Endothelial cell of umbilical vein (primary cell): ENCODE data around the gene GAL3ST1. TPM values are rescaled to one million over a fixed set of nuclear protein-coding genes. Genes with fewer than 3 reads are reported as not detected.

Source experiments
- BruUV-seq: library from RNA; stranded (reverse); fragments of 400-500 nt; replicated peaks from 2 replicates; lab custom pipeline; 2021; lab: Mats Ljungman, UMichigan
- CTCF ChIA-PET: fragments of 300-600, 350-600 bp; sonication (Branson Sonifier 250); formaldehyde crosslinking; loops from one replicate; lab custom pipeline; 2021; ENCODE audit warnings: antibody characterized with exemption, inconsistent platforms; lab: Charles Lee
- POLR2A ChIA-PET: fragments of 300-600, 350-600 bp; sonication (Branson Sonifier 250); formaldehyde crosslinking; loops from one replicate; lab custom pipeline; 2021; ENCODE audit warnings: antibody characterized with exemption, inconsistent platforms; lab: Charles Lee
- DNase-seq: peaks from one replicate; pipeline ENCODE4 v3.0.0-alpha.2; 2011; ENCODE audit warnings: low read depth, low spot score
- FAIRE-seq: peaks from 2 replicates; lab custom pipeline; 2011; peaks lifted over from hg19 to GRCh38; lab: Jason Lieb, UNC
- H2AFZ ChIP-seq: 2 replicates; pipeline ENCODE4 v1.6.0; 2012; ENCODE audit warnings: low read depth, low read length, control low read depth, inconsistent platforms
- H3K27ac ChIP-seq: 2 replicates; pipeline ENCODE4 v1.5.1; 2011; ENCODE audit warnings: low read depth, mild to moderate bottlenecking, control low read depth, low read length, moderate library complexity; ENCODE audit not compliant: insufficient read depth
- H3K27me3 ChIP-seq, 2 experiments: 2 replicates each; pipeline versions ENCODE4 v1.6.0 to v1.6.1; 2011; ENCODE audit warnings: low read length in 2 of 2, mixed read lengths in 1 of 2; ENCODE audit not compliant: control insufficient read depth in 2 of 2, insufficient read depth in 2 of 2
- H3K36me3 ChIP-seq, 2 experiments: 2 replicates in 1 of 2; 3 replicates in 1 of 2; pipeline ENCODE4 v1.5.1; 2011; ENCODE audit warnings: low read length in 2 of 2, mild to moderate bottlenecking in 1 of 2, moderate library complexity in 1 of 2; ENCODE audit not compliant: control insufficient read depth in 2 of 2, insufficient read depth in 2 of 2; ENCODE audit errors: extremely low read depth in 1 of 2
- H3K4me1 ChIP-seq: 3 replicates; pipeline ENCODE4 v1.5.1; 2011; ENCODE audit warnings: mild to moderate bottlenecking, low read length; ENCODE audit not compliant: control insufficient read depth, insufficient read depth; ENCODE audit errors: extremely low read depth
- H3K4me2 ChIP-seq: 2 replicates; pipeline ENCODE4 v1.6.1; 2011; ENCODE audit warnings: low read length, control low read depth, mixed read lengths; ENCODE audit not compliant: insufficient read depth
- H3K4me3 ChIP-seq, 3 experiments: fragments of 200-600 bp in 1 of 3; sonication (generic), shearing (Covaris generic) in 1 of 3; replicated peaks in 1 of 3; 2 replicates each; pipeline ENCODE4 v1.5.1; 2011 to 2016; ENCODE audit warnings: control low read depth in 3 of 3, low read length in 3 of 3, mild to moderate bottlenecking in 2 of 3, inconsistent platforms in 1 of 3, low read depth in 1 of 3, moderate library complexity in 1 of 3; ENCODE audit not compliant: insufficient read depth in 1 of 3
- H3K79me2 ChIP-seq: 2 replicates; pipeline ENCODE4 v1.6.0; 2012; ENCODE audit warnings: low read length, inconsistent platforms; ENCODE audit not compliant: control insufficient read depth, insufficient read depth
- H3K9ac ChIP-seq: replicated peaks from 2 replicates; pipeline ENCODE3; 2011; ENCODE audit warnings: low read length, control low read depth; ENCODE audit not compliant: insufficient read depth; ENCODE audit errors: extremely low read depth
- H3K9me1 ChIP-seq: replicated peaks from 3 replicates; pipeline ENCODE4 v1.6.0; 2011; ENCODE audit warnings: mild to moderate bottlenecking, low read length; ENCODE audit not compliant: control insufficient read depth, insufficient read depth; ENCODE audit errors: extremely low read depth
- H3K9me3 ChIP-seq: replicated peaks from 2 replicates; pipeline ENCODE4 v1.5.1; 2012; ENCODE audit warnings: low read length, inconsistent platforms; ENCODE audit not compliant: control insufficient read depth, insufficient read depth
- H4K20me1 ChIP-seq: replicated peaks from 2 replicates; pipeline ENCODE3; 2011; ENCODE audit warnings: mild to moderate bottlenecking, low read length; ENCODE audit not compliant: control insufficient read depth, insufficient read depth; ENCODE audit errors: extremely low read depth
- EZH2 ChIP-seq: IDR thresholded peaks from 2 replicates; pipeline ENCODE4 v1.6.1; 2012; ENCODE audit warnings: borderline replicate concordance, low read depth, mild to moderate bottlenecking, moderate library complexity, low read length, inconsistent platforms; ENCODE audit not compliant: severe bottlenecking
- FOS ChIP-seq: IDR thresholded peaks from 2 replicates; pipeline ENCODE4 v1.6.1; 2011; ENCODE audit warnings: mild to moderate bottlenecking, low read length, moderate library complexity, borderline replicate concordance; ENCODE audit not compliant: insufficient read depth
- GATA2 ChIP-seq: IDR thresholded peaks from 2 replicates; pipeline ENCODE4 v1.7.0; 2011; ENCODE audit warnings: low read depth, mild to moderate bottlenecking, moderate library complexity, mixed read lengths, low read length; ENCODE audit not compliant: insufficient read length, insufficient read depth
- JUN ChIP-seq: IDR thresholded peaks from 2 replicates; pipeline ENCODE4 v1.6.1; 2011; ENCODE audit warnings: borderline replicate concordance, low read depth; ENCODE audit not compliant: insufficient read length, insufficient read depth
- MYC ChIP-seq: IDR thresholded peaks from one replicate; pipeline ENCODE4 v1.6.1; 2011; ENCODE audit warnings: mild to moderate bottlenecking, low read depth, low read length
- POLR2A ChIP-seq: IDR thresholded peaks from 2 replicates; pipeline ENCODE4 v1.6.1; 2012; ENCODE audit warnings: low read depth, mild to moderate bottlenecking, control low read depth, low read length
- POLR2AphosphoS5 ChIP-seq: IDR thresholded peaks from 2 replicates; pipeline ENCODE4 v1.6.1; 2012; ENCODE audit warnings: low read depth, mild to moderate bottlenecking, control low read depth, low read length, moderate library complexity; ENCODE audit not compliant: insufficient read depth
- dilution Hi-C: fragments of 300-500 bp; cut with MboI; formaldehyde crosslinking; loops from one replicate; pipeline ENCODE4 v1.15.0; 2019; ENCODE audit warnings: low sequenced_read_pairs; ENCODE audit not compliant: extremely low pct_ligation_motif_present
- intact Hi-C: fragments of 100-400 bp; cut with micrococcal nuclease; formaldehyde crosslinking; loops from one replicate; pipeline ENCODE4 v1.10.0; 2022
- polyA plus RNA-seq, 4 experiments: library from polyadenylated mRNA; depleted of rRNA in 3 of 4; stranded (reverse) in 3 of 4; unstranded in 1 of 4; fragments of >200 nt; gene quantifications; 2 replicates each; pipeline versions ENCODE4 v1.2.1 to v1.2.3, GENCODE V29; 2011 to 2012; ENCODE audit warnings: missing spikeins in 1 of 4
- total RNA-seq: library from RNA; stranded (reverse); gene quantifications from 2 replicates; pipeline ENCODE4 v1.2.3, GENCODE V29; 2021
- TF ChIP-seq, protein P1 (sequence below): IDR thresholded peaks from 2 replicates; pipeline ENCODE4 v1.6.1; 2011; ENCODE audit not compliant: insufficient read depth, insufficient read length
- TF ChIP-seq, protein P2 (sequence below), 2 donors: IDR thresholded peaks; 1 replicate in 1 of 2; 2 replicates in 1 of 2; pipeline ENCODE4 v1.5.1; 2011; ENCODE audit warnings: low read length in 2 of 2, mild to moderate bottlenecking in 2 of 2, moderate library complexity in 2 of 2, control low read depth in 1 of 2, inconsistent platforms in 1 of 2, low read depth in 1 of 2; ENCODE audit not compliant: insufficient read depth in 1 of 2; ENCODE audit errors: extremely low read depth in 1 of 2

Gene GAL3ST1
- total and polyA plus RNA-seq, 2 donors (not counting 3 experiments of a cell fraction or from before 2014, with no cell fraction given): not detected

DNA sequence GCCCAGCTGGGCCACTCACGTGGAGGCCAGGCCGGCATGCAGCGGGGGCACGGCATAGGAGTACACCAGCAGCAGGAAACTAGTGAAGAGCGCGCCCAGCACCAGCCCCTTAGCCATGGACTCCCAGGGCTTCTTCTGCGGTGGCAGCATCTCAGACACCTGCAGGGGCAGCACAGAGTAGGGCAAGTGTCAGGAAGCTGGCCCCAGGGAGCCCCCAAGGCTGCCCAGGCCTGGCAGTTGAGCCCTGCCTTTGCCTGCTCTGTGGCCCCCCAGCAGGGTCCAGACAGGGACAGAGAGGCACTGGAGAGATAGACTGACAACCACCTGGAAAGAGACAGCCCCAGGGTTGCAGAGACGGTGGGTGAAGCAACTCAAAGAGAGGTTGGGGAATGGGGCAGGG, 17.2 kb downstream of the GAL3ST1 start:
- Histone ChIP-seq H2AFZ (no peak overlapping the region), H3K4me1 (no peaks in the 10 kb centered on the region), H3K36me3 (no peaks in the 10 kb centered on the region), H4K20me1 (no peaks in the 10 kb centered on the region), H3K4me2 (no peak overlapping the region), H3K79me2 (no peaks in the 10 kb centered on the region), H3K9me1 (no peaks in the 10 kb centered on the region), H3K27ac (no peak overlapping the region), H3K27me3 (no peaks in the 10 kb centered on the region), H3K9ac (no peak overlapping the region), H3K9me3 (no peaks in the 10 kb centered on the region), H3K4me3 (no peak overlapping the region)
- POLR2A ChIA-PET: no interaction called here
- DNase-seq (no peak), FAIRE-seq (no peak)
- TF ChIP-seq POLR2A (no peak), MYC (no peak), FOS (no peak), POLR2AphosphoS5 (no peak), JUN (no peak)
- TF ChIP-seq, protein P1, sequence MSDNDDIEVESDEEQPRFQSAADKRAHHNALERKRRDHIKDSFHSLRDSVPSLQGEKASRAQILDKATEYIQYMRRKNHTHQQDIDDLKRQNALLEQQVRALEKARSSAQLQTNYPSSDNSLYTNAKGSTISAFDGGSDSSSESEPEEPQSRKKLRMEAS: no peak
- TF ChIP-seq, protein P2, sequence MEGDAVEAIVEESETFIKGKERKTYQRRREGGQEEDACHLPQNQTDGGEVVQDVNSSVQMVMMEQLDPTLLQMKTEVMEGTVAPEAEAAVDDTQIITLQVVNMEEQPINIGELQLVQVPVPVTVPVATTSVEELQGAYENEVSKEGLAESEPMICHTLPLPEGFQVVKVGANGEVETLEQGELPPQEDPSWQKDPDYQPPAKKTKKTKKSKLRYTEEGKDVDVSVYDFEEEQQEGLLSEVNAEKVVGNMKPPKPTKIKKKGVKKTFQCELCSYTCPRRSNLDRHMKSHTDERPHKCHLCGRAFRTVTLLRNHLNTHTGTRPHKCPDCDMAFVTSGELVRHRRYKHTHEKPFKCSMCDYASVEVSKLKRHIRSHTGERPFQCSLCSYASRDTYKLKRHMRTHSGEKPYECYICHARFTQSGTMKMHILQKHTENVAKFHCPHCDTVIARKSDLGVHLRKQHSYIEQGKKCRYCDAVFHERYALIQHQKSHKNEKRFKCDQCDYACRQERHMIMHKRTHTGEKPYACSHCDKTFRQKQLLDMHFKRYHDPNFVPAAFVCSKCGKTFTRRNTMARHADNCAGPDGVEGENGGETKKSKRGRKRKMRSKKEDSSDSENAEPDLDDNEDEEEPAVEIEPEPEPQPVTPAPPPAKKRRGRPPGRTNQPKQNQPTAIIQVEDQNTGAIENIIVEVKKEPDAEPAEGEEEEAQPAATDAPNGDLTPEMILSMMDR (IDR thresholded peaks at IDR 0.05; ENCODE audit: extremely low read depth in 1 of 2, insufficient read depth in 1 of 2, low read depth in 1 of 2, low read length in 2 of 2): no peak
- no TSS peak for BruUV-seq
- dilution Hi-C loops: no loop called here
- CTCF ChIA-PET: no interaction called here
- intact Hi-C loops: no loop called here

DNA sequence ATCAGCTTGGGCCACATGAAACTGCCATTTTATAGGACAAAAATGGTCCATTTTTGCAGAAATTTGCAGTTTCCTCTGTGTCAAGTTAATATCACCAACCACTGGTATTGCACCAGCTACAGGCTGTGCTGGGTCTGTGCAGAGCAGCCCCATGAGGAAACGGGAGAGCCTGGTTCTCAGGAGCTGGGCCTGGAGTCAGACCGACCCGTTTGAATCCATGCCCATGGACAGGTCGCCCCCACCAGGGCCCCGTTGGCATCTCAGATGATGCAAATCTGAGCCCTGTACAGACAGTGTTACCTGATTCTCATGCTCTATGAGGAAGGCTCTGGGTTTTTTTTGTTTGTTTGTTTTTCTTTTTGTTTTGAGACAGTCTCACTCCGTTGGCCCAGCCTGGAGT, 18.1 kb downstream of the GAL3ST1 start:
- Histone ChIP-seq H3K4me3 (no peak overlapping the region), H3K9ac (no peak overlapping the region), H3K9me3 (no peaks in the 10 kb centered on the region), H3K27me3 (no peaks in the 10 kb centered on the region), H3K9me1 (no peaks in the 10 kb centered on the region), H4K20me1 (no peaks in the 10 kb centered on the region), H3K79me2 (no peaks in the 10 kb centered on the region), H3K4me1 (no peaks in the 10 kb centered on the region), H3K36me3 (no peaks in the 10 kb centered on the region), H2AFZ (no peak overlapping the region), H3K27ac (no peak overlapping the region), H3K4me2 (no peak overlapping the region)
- no TSS peak for BruUV-seq
- intact Hi-C loops (no loop called here), dilution Hi-C loops (no loop called here)
- POLR2A ChIA-PET: no interaction called here
- DNase-seq (no peak), FAIRE-seq (no peak)
- CTCF ChIA-PET: no interaction called here
- TF ChIP-seq, protein P2 (IDR thresholded peaks at IDR 0.05; ENCODE audit: extremely low read depth in 1 of 2, insufficient read depth in 1 of 2, low read depth in 1 of 2, low read length in 2 of 2): no peak
- TF ChIP-seq, protein P1: no peak
- TF ChIP-seq POLR2AphosphoS5 (no peak), MYC (no peak), POLR2A (no peak), FOS (no peak), EZH2 (no peak), GATA2 (no peak), JUN (no peak)
